Measurements from ENCODE around the gene LIPC. TPM values are rescaled to one million over a fixed set of nuclear protein-coding genes. Genes with fewer than 3 reads are reported as not detected.

LIPC gene
- polyA plus RNA-seq, 1 donor (not counting 4 experiments of a cell fraction or from before 2014, with no cell fraction given), result not detected

DNA sequence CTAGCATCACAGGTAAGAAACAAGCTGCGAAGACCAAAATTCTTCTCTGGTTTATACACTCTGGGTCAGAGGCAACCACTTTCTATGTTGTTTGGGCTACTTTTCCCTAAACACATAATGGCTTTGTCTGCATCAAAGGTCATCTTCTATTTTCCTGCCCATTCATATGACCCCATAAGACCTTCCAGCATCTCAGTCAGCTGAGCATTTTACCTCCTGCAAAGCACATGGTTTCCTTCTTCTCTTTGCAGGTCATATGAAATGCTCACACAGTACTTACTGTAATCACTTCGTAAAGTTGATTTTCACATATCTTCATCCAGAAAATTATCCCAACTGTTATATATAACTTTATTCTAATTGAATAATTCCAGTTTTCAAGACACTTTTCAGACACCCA, 34.8 kb downstream of the LIPC start:
- Histone ChIP-seq H2AFZ (ENCODE audit: control insufficient read depth, low read length) (no peak overlapping the region), H3K9ac (ENCODE audit: control insufficient read depth, extremely low read depth, insufficient read depth, low read length) (no peak overlapping the region), H3K27ac (ENCODE audit: control insufficient read depth, insufficient read depth, low read length) (no peak overlapping the region), H3K36me3 (ENCODE audit: control insufficient read depth in 2 of 2, extremely low read depth in 1 of 2, insufficient read depth in 2 of 2, low read length in 2 of 2) (peaks cover 0 to 3% of the 10 kb centered on the region in 2 experiments), H4K20me1 (ENCODE audit: control insufficient read depth, extremely low read depth, insufficient read depth, low read length) (no peaks in the 10 kb centered on the region), H3K79me2 (ENCODE audit: control insufficient read depth, insufficient read depth, low read length) (peaks cover 9% of the 10 kb centered on the region), H3K4me3 (ENCODE audit: control insufficient read depth in 2 of 3, extremely low read depth in 1 of 3, insufficient read depth in 2 of 3, low read depth in 1 of 3, low read length in 3 of 3) (no peak overlapping the region), H3K9me1 (ENCODE audit: control insufficient read depth, extremely low read depth, insufficient read depth, low read length) (no peaks in the 10 kb centered on the region), H3K4me1 (ENCODE audit: control insufficient read depth, extremely low read depth, insufficient read depth, low read length) (peaks cover 34% of the 10 kb centered on the region), H3K4me2 (ENCODE audit: control insufficient read depth, extremely low read depth, insufficient read depth, low read depth, low read length) (no peak overlapping the region), H3K27me3 (ENCODE audit: control insufficient read depth, extremely low read depth, insufficient read depth, low read length) (no peaks in the 10 kb centered on the region), H3K9me3 (ENCODE audit: control insufficient read depth, low read depth, low read length) (no peaks in the 10 kb centered on the region)
- TF ChIP-seq EZH2 (IDR thresholded peaks at IDR 0.05; ENCODE audit: low read length), result no peak
- TF ChIP-seq, protein P1, sequence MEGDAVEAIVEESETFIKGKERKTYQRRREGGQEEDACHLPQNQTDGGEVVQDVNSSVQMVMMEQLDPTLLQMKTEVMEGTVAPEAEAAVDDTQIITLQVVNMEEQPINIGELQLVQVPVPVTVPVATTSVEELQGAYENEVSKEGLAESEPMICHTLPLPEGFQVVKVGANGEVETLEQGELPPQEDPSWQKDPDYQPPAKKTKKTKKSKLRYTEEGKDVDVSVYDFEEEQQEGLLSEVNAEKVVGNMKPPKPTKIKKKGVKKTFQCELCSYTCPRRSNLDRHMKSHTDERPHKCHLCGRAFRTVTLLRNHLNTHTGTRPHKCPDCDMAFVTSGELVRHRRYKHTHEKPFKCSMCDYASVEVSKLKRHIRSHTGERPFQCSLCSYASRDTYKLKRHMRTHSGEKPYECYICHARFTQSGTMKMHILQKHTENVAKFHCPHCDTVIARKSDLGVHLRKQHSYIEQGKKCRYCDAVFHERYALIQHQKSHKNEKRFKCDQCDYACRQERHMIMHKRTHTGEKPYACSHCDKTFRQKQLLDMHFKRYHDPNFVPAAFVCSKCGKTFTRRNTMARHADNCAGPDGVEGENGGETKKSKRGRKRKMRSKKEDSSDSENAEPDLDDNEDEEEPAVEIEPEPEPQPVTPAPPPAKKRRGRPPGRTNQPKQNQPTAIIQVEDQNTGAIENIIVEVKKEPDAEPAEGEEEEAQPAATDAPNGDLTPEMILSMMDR (optimal IDR thresholded peaks at IDR 0.05 in 1 of 3, IDR thresholded peaks at IDR 0.05 in 1 of 3, conservative IDR thresholded peaks at IDR 0.05 in 1 of 3; ENCODE audit: extremely low read depth in 1 of 3, insufficient read depth in 2 of 3, low read length in 3 of 3), result no peak
- dilution Hi-C loops (cut with MboI; ENCODE audit: extremely low pct_ligation_motif_present, low sequenced_read_pairs), result no loop called here
- DNase-seq (ENCODE audit: low read depth, low spot score), result no peak
- FAIRE-seq, result no peak

DNA sequence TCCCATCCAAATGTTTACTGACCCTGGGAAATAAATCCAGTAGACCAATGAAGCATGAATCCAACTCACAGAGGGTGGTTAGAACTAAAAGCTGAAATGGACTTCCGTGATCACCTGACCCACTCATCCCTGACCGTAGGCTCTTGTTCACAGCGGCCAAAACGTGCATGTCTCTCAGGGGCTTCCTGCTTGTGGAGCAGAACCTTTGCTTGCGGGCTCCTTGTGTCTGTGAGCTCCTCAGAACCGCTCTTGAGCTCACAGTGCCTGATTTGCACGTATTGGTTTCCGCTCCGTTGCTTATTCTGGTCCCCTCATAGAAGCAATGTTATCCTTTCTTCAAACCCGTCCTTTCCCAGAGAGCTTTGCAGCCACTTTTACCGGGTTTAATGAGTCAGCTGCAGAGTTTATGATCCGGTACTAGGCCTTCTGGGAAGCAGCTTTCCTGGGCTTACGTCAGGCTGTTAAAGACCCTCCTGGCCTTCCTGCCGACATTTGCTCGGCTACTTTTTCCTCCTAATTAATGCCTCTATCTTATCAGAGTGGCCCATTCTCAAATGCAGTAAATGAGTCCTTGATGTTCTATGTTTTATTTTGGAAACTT, 35.4 kb downstream of the LIPC start:
- H3K27me3 ChIP-seq (ENCODE audit: control insufficient read depth, extremely low read depth, insufficient read depth, low read length), result no peaks in the 10 kb centered on the region
- H4K20me1 ChIP-seq (ENCODE audit: control insufficient read depth, extremely low read depth, insufficient read depth, low read length), result no peaks in the 10 kb centered on the region
- peaks cover 39% of the 10 kb centered on the region for H3K4me1 ChIP-seq (ENCODE audit: control insufficient read depth, extremely low read depth, insufficient read depth, low read length)
- no peak overlapping the region for H2AFZ ChIP-seq (ENCODE audit: control insufficient read depth, low read length)
- H3K9ac ChIP-seq (ENCODE audit: control insufficient read depth, extremely low read depth, insufficient read depth, low read length), result no peak overlapping the region
- H3K4me3 ChIP-seq (ENCODE audit: control insufficient read depth in 2 of 3, extremely low read depth in 1 of 3, insufficient read depth in 2 of 3, low read depth in 1 of 3, low read length in 3 of 3), result no peak overlapping the region
- TF ChIP-seq, protein P1 (optimal IDR thresholded peaks at IDR 0.05 in 1 of 3, IDR thresholded peaks at IDR 0.05 in 1 of 3, conservative IDR thresholded peaks at IDR 0.05 in 1 of 3; ENCODE audit: extremely low read depth in 1 of 3, insufficient read depth in 2 of 3, low read length in 3 of 3), result no peak
- no peak for TF ChIP-seq EZH2 (IDR thresholded peaks at IDR 0.05; ENCODE audit: low read length)
- no peak overlapping the region for H3K4me2 ChIP-seq (ENCODE audit: control insufficient read depth, extremely low read depth, insufficient read depth, low read depth, low read length)
- no peaks in the 10 kb centered on the region for H3K9me1 ChIP-seq (ENCODE audit: control insufficient read depth, extremely low read depth, insufficient read depth, low read length)
- FAIRE-seq, result no peak
- H3K9me3 ChIP-seq (ENCODE audit: control insufficient read depth, low read depth, low read length), result no peaks in the 10 kb centered on the region
- H3K36me3 ChIP-seq (ENCODE audit: control insufficient read depth in 2 of 2, extremely low read depth in 1 of 2, insufficient read depth in 2 of 2, low read length in 2 of 2), result peaks cover 0 to 3% of the 10 kb centered on the region in 2 experiments
- H3K79me2 ChIP-seq (ENCODE audit: control insufficient read depth, insufficient read depth, low read length), result peaks cover 13% of the 10 kb centered on the region
- no peak for DNase-seq (ENCODE audit: low read depth, low spot score)
- no peak overlapping the region for H3K27ac ChIP-seq (ENCODE audit: control insufficient read depth, insufficient read depth, low read length)
- dilution Hi-C loops (cut with MboI; ENCODE audit: extremely low pct_ligation_motif_present, low sequenced_read_pairs), result no loop called here
